Measurements from ENCODE around the gene ZFYVE9.

ZFYVE9 gene

GRCh38 chr1:52243221-52243987 lies 101.5 kb downstream of the ZFYVE9 start:
- no peak for DNase-seq (ENCODE audit: low read depth in 2 of 2)

- DNase-seq (ENCODE audit: low read depth in 2 of 2), result no peak
These were observed 107.9 kb downstream of the ZFYVE9 start for GRCh38 chr1:52249831-52250230.

- no peak for DNase-seq (ENCODE audit: low read depth in 2 of 2)
These were observed 111.5 kb downstream of the ZFYVE9 start for GRCh38 chr1:52253421-52253820.

GRCh38 chr1:52259886-52260285 lies 118.0 kb downstream of the ZFYVE9 start:
- no peak for DNase-seq (ENCODE audit: low read depth in 2 of 2)

GRCh38 chr1:52263153-52263910 lies 121.4 kb downstream of the ZFYVE9 start:
- DNase-seq (ENCODE audit: low read depth in 2 of 2), result no peak

GRCh38 chr1:52264530-52265115 lies 122.7 kb downstream of the ZFYVE9 start:
- DNase-seq (ENCODE audit: low read depth in 2 of 2), result no peak

GRCh38 chr1:52266507-52266906 lies 124.6 kb downstream of the ZFYVE9 start:
- no peak for DNase-seq (ENCODE audit: low read depth in 2 of 2)

GRCh38 chr1:52268372-52268771 lies 126.5 kb downstream of the ZFYVE9 start:
- no peak for DNase-seq (ENCODE audit: low read depth in 2 of 2)

GRCh38 chr1:52281518-52281917 lies 139.6 kb downstream of the ZFYVE9 start:
- no peak for DNase-seq (ENCODE audit: low read depth in 2 of 2)

GRCh38 chr1:52288286-52288685 lies 146.4 kb downstream of the ZFYVE9 start:
- DNase-seq (ENCODE audit: low read depth in 2 of 2), result no peak

GRCh38 chr1:52294580-52294979 lies 152.7 kb downstream of the ZFYVE9 start:
- DNase-seq (ENCODE audit: low read depth in 2 of 2), result no peak

- DNase-seq (ENCODE audit: low read depth in 2 of 2), result no peak
These were observed 154.5 kb downstream of the ZFYVE9 start for GRCh38 chr1:52296345-52296744.

- no peak for DNase-seq (ENCODE audit: low read depth in 2 of 2)
These were observed 163.7 kb downstream of the ZFYVE9 start for GRCh38 chr1:52305417-52306226.

- DNase-seq (ENCODE audit: low read depth in 2 of 2), result no peak
These were observed 164.5 kb downstream of the ZFYVE9 start for GRCh38 chr1:52306227-52307006.

GRCh38 chr1:52321061-52321460 lies 179.2 kb downstream of the ZFYVE9 start:
- DNase-seq (ENCODE audit: low read depth in 2 of 2), result no peak

- no peak for DNase-seq (ENCODE audit: low read depth in 2 of 2)
These were observed 181.8 kb downstream of the ZFYVE9 start for GRCh38 chr1:52323731-52324130.

- no peak for DNase-seq (ENCODE audit: low read depth in 2 of 2)
These were observed 183.9 kb downstream of the ZFYVE9 start for GRCh38 chr1:52325786-52326185.

GRCh38 chr1:52328615-52329014 lies 186.7 kb downstream of the ZFYVE9 start:
- DNase-seq (ENCODE audit: low read depth in 2 of 2), result no peak

- DNase-seq (ENCODE audit: low read depth in 2 of 2), result no peak
These were observed 190.5 kb downstream of the ZFYVE9 start for GRCh38 chr1:52332411-52332810.

- no peak for DNase-seq (ENCODE audit: low read depth in 2 of 2)
These were observed 193.1 kb downstream of the ZFYVE9 start for GRCh38 chr1:52334906-52335528.

- DNase-seq (ENCODE audit: low read depth in 2 of 2), result no peak
These were observed 195.6 kb downstream of the ZFYVE9 start for GRCh38 chr1:52337439-52337838.

Measured in stimulated activated CD4-positive, alpha-beta T cell treated with anti-CD3 and anti-CD28 coated beads, Interleukin-4, amount 100 ng/mL, for 48 hours (primary cell).